Renal pelvis (tissue), 4 donors: Measurements from ENCODE around the gene PCDHB9. TPM values are rescaled to one million over a fixed set of nuclear protein-coding genes. Genes with fewer than 3 reads are reported as not detected.
"Not testable (repeated sequence)": the region's sequence is repeated elsewhere in the genome, so short reads cannot be mapped to it uniquely, and the experiment has no call there.

ENCODE experiments used
- DNase-seq: peaks from one replicate; pipeline ENCODE4 v3.0.0-alpha.2; 2013
- polyA plus RNA-seq, 3 donors: library from polyadenylated mRNA; unstranded; fragments of 120-200 nt; gene quantifications; one replicate each; pipeline ENCODE4 v1.2.1, GENCODE V29; 2013; ENCODE audit not compliant: insufficient read length in 3 of 3

The PCDHB9 gene
- polyA plus RNA-seq, 3 donors, result 3.4 to 4.5 (median 4.1) TPM

DNA sequence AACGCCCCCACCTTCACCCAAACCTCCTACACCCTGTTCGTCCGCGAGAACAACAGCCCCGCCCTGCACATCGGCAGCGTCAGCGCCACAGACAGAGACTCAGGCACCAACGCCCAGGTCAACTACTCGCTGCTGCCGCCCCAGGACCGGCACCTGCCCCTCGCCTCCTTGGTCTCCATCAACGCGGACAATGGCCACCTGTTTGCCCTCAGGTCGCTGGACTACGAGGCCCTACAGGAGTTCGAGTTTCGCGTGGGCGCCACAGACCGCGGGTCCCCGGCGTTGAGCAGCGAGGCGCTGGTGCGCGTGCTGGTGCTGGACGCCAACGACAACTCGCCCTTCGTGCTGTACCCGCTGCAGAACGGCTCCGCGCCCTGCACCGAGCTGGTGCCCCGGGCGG, 37.9 kb downstream of the PCDHB9 start:
- not testable (repeated sequence) for DNase-seq

DNA sequence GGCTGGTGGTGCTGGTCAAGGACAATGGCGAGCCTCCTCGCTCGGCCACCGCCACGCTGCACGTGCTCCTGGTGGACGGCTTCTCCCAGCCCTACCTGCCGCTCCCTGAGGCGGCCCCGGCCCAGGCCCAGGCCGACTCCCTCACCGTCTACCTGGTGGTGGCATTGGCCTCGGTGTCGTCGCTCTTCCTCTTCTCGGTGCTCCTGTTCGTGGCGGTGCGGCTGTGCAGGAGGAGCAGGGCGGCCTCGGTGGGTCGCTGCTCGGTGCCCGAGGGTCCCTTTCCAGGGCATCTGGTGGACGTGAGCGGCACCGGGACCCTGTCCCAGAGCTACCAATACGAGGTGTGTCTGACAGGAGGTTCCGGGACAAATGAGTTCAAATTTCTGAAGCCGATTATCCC, 38.5 kb downstream of the PCDHB9 start:
- DNase-seq, result not testable (repeated sequence)

DNA sequence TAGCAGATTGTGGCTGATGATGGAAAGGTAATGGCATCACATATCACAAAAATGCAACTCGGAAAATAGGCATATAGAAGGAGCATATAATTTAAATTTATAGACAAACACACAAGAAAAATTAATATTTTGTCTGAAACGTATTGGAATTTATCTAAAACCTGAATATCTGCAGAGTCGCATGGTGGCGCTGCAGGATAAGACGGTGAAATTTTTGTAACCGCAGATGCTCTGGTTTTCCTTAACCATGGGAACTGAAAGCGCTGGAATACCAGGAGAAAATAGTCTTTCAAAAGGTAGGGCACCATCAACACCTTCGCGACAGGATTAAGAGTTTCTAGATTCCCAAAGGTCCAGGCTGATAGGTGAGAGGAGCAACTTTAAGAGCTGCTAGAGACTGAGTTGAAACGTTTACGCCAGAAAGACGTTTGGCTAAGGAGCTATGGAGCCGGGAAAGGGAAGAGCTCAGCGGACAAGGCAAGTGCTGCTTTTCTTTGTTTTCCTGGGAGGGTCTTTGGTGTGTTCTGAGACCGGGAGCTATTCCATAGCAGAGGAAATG, 47.2 kb downstream of the PCDHB9 start:
- DNase-seq, result peak; percentile 10

GRCh38 chr5:141235922-141236321, 49.0 kb downstream of the PCDHB9 start:
- DNase-seq, result not testable (repeated sequence)

GRCh38 chr5:141236516-141237313, 49.8 kb downstream of the PCDHB9 start:
- no peak for DNase-seq

Other genes starting within 250 kb of the PCDHB9 start
- gene PCDHAC2, start 220.7 kb upstream of the PCDHB9 start, polyA plus RNA-seq, result under 1 TPM; 0.29 to 0.71 (median 0.53) TPM
- gene PCDHB1, start 135.8 kb upstream of the PCDHB9 start, polyA plus RNA-seq, result under 1 TPM; 0.04 to 0.15 (median 0.08) TPM
- gene PCDHB2, start 92.5 kb upstream of the PCDHB9 start, polyA plus RNA-seq, result 1 to 10 TPM; 4.5 to 8.4 (median 4.9) TPM
- gene PCDHB3, start 86.7 kb upstream of the PCDHB9 start, polyA plus RNA-seq, result 1 to 10 TPM; 3.7 to 4.7 (median 3.8) TPM
- gene PCDHB4, start 65.3 kb upstream of the PCDHB9 start, polyA plus RNA-seq, result 1 to 10 TPM in 2 of 3 donors, under 1 TPM in 1; 0.97 to 2.1 (median 2.0) TPM
- gene PCDHB5, start 52.0 kb upstream of the PCDHB9 start, polyA plus RNA-seq, result 1 to 10 TPM; 5.3 to 9.5 (median 9.1) TPM
- gene PCDHB6, start 37.1 kb upstream of the PCDHB9 start, polyA plus RNA-seq, result 1 to 10 TPM; 1.6 to 3.1 (median 3.0) TPM
- gene PCDHB7, start 14.5 kb upstream of the PCDHB9 start, polyA plus RNA-seq, result 1 to 10 TPM; 3.5 to 4.4 (median 4.2) TPM
- gene PCDHB8, start 9.4 kb upstream of the PCDHB9 start, polyA plus RNA-seq, result 1 to 10 TPM; 1.5 to 3.1 (median 2.1) TPM
- gene PCDHB16, start 4.8 kb upstream of the PCDHB9 start, polyA plus RNA-seq, result 1 to 10 TPM; 5.1 to 7.4 (median 6.5) TPM
- 1 to 10 TPM; 4.9 to 6.6 (median 6.4) TPM for gene PCDHB10, start 5.2 kb downstream of the PCDHB9 start, polyA plus RNA-seq
- gene PCDHB11, start 12.5 kb downstream of the PCDHB9 start, polyA plus RNA-seq, result 1 to 10 TPM; 3.8 to 6.5 (median 4.6) TPM
- 1 to 10 TPM; 3.6 to 4.6 (median 4.5) TPM for gene PCDHB12, start 21.6 kb downstream of the PCDHB9 start, polyA plus RNA-seq
- 1 to 10 TPM; 6.4 to 7.5 (median 6.9) TPM for gene PCDHB13, start 26.8 kb downstream of the PCDHB9 start, polyA plus RNA-seq
- gene PCDHB14, start 36.2 kb downstream of the PCDHB9 start, polyA plus RNA-seq, result 10 to 100 TPM; 10.1 to 11.2 (median 10.2) TPM
- gene PCDHB15, start 58.2 kb downstream of the PCDHB9 start, polyA plus RNA-seq, result 10 to 100 TPM; 14.3 to 15.2 (median 14.7) TPM
- under 1 TPM in 2 of 3 donors, not detected in 1; 0.19 to 0.21 TPM for gene SLC25A2, start 116.9 kb downstream of the PCDHB9 start, polyA plus RNA-seq
- gene TAF7, start 133.6 kb downstream of the PCDHB9 start, polyA plus RNA-seq, result 100 to 1,000 TPM; 137 to 157 (median 148) TPM
- 1 to 10 TPM in 2 of 3 donors, under 1 TPM in 1; 0.81 to 1.7 (median 1.0) TPM for gene PCDHGA1, start 143.4 kb downstream of the PCDHB9 start, polyA plus RNA-seq
- 1 to 10 TPM; 6.3 to 8.3 (median 6.4) TPM for gene PCDHGA2, start 151.6 kb downstream of the PCDHB9 start, polyA plus RNA-seq
- gene PCDHGA3, start 156.7 kb downstream of the PCDHB9 start, polyA plus RNA-seq, result 1 to 10 TPM; 3.4 to 4.5 (median 3.8) TPM
- gene PCDHGB1, start 162.9 kb downstream of the PCDHB9 start, polyA plus RNA-seq, result 1 to 10 TPM; 1.7 to 1.8 (median 1.7) TPM
- gene PCDHGA4, start 167.9 kb downstream of the PCDHB9 start, polyA plus RNA-seq, result 1 to 10 TPM; 2.3 to 3.0 (median 2.4) TPM
- gene PCDHGB2, start 172.8 kb downstream of the PCDHB9 start, polyA plus RNA-seq, result 1 to 10 TPM; 3.5 to 4.9 (median 3.6) TPM
- 1 to 10 TPM; 2.6 to 3.2 (median 2.6) TPM for gene PCDHGA5, start 177.0 kb downstream of the PCDHB9 start, polyA plus RNA-seq
- 1 to 10 TPM; 1.9 to 2.6 (median 2.5) TPM for gene PCDHGB3, start 183.1 kb downstream of the PCDHB9 start, polyA plus RNA-seq
- 1 to 10 TPM; 6.4 to 8.5 (median 7.9) TPM for gene PCDHGA6, start 186.7 kb downstream of the PCDHB9 start, polyA plus RNA-seq
- 1 to 10 TPM; 2.2 to 2.5 (median 2.5) TPM for gene PCDHGA7, start 195.6 kb downstream of the PCDHB9 start, polyA plus RNA-seq
- gene PCDHGB4, start 200.5 kb downstream of the PCDHB9 start, polyA plus RNA-seq, result 1 to 10 TPM; 4.9 to 6.2 (median 6.2) TPM
- gene PCDHGA8, start 205.5 kb downstream of the PCDHB9 start, polyA plus RNA-seq, result under 1 TPM; 0.78 to 0.85 (median 0.81) TPM
- gene PCDHGB5, start 210.8 kb downstream of the PCDHB9 start, polyA plus RNA-seq, result 10 to 100 TPM in 1 of 3 donors, 1 to 10 TPM in 2; 9.3 to 12.0 (median 9.7) TPM
- gene PCDHGA9, start 215.6 kb downstream of the PCDHB9 start, polyA plus RNA-seq, result 1 to 10 TPM; 4.8 to 6.1 (median 5.5) TPM
- gene PCDHGB6, start 220.9 kb downstream of the PCDHB9 start, polyA plus RNA-seq, result 1 to 10 TPM; 6.8 to 7.8 (median 7.3) TPM
- 1 to 10 TPM; 3.1 to 3.7 (median 3.4) TPM for gene PCDHGA10, start 225.8 kb downstream of the PCDHB9 start, polyA plus RNA-seq
- gene PCDHGB7, start 230.5 kb downstream of the PCDHB9 start, polyA plus RNA-seq, result 10 to 100 TPM; 11.0 to 17.3 (median 16.1) TPM
- gene PCDHGA11, start 233.9 kb downstream of the PCDHB9 start, polyA plus RNA-seq, result 1 to 10 TPM; 3.8 to 6.3 (median 4.9) TPM
- 1 to 10 TPM; 1.1 to 2.9 (median 1.8) TPM for gene PCDHGA12, start 243.3 kb downstream of the PCDHB9 start, polyA plus RNA-seq